Suprapubic skin (tissue), 4 donors: ENCODE data around the gene RERE.

Experiments used
- EP300 ChIP-seq: sonication (generic); formaldehyde crosslinking; IDR thresholded peaks from one replicate; pipeline ENCODE4 v1.6.1; 2017; ENCODE audit warnings: antibody characterized with exemption
- POLR2A ChIP-seq, 2 donors: fragments of 450-650 bp; IDR thresholded peaks; one replicate each; pipeline ENCODE4 v1.6.1; 2017; ENCODE audit warnings: antibody characterized with exemption in 2 of 2, mild to moderate bottlenecking in 2 of 2, moderate library complexity in 2 of 2
- POLR2AphosphoS5 ChIP-seq, 3 donors: sonication (generic); formaldehyde crosslinking; IDR thresholded peaks; one replicate each; pipeline ENCODE4 v1.6.1; 2017; ENCODE audit warnings: antibody characterized with exemption in 3 of 3
- TF ChIP-seq, protein P1 (sequence below), 2 donors: fragments of 200-600 bp in 1 of 2; fragments of 450-650 bp in 1 of 2; sonication (generic) in 1 of 2; IDR thresholded peaks; one replicate each; pipeline ENCODE4 v1.5.1; 2016 to 2019; ENCODE audit warnings: antibody characterized with exemption in 2 of 2, mild to moderate bottlenecking in 1 of 2, moderate library complexity in 1 of 2

DNA sequence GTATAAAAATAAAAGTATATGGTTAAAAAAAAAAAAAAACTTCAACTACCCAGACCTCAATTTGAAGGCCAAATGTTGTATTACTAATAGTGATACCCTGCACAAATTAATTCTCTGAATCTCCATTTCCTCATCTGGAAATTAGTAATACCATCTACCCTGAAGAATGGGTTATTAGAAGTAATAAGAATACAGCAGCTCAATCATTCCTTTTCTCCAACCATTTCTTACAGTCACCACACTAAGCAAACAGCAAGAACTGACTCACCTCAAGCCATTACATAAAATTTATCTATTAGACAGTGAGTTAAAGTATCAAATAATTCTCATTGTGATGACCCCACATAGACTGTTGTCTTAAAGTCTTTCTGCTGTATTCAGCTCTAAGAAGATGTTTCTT is 39.6 kb downstream of the RERE start:
- TF ChIP-seq, protein P1, sequence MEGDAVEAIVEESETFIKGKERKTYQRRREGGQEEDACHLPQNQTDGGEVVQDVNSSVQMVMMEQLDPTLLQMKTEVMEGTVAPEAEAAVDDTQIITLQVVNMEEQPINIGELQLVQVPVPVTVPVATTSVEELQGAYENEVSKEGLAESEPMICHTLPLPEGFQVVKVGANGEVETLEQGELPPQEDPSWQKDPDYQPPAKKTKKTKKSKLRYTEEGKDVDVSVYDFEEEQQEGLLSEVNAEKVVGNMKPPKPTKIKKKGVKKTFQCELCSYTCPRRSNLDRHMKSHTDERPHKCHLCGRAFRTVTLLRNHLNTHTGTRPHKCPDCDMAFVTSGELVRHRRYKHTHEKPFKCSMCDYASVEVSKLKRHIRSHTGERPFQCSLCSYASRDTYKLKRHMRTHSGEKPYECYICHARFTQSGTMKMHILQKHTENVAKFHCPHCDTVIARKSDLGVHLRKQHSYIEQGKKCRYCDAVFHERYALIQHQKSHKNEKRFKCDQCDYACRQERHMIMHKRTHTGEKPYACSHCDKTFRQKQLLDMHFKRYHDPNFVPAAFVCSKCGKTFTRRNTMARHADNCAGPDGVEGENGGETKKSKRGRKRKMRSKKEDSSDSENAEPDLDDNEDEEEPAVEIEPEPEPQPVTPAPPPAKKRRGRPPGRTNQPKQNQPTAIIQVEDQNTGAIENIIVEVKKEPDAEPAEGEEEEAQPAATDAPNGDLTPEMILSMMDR (IDR thresholded peaks at IDR 0.05) = no peak
- TF ChIP-seq POLR2A (IDR thresholded peaks at IDR 0.05) (no peak), EP300 (no peak), POLR2AphosphoS5 (IDR thresholded peaks at IDR 0.05) (no peak)
